ENCODE data around the gene COG3.
A peak's percentile ranks its signal among the peaks of the same experiment; 100 is the strongest.

The COG3 gene

GRCh38 chr13:45447050-45447661 is 17.6 kb upstream of the COG3 start:
- no peak for DNase-seq

GRCh38 chr13:45448965-45449559 is 15.7 kb upstream of the COG3 start:
- no peak for DNase-seq

GRCh38 chr13:45451282-45451681 is 13.5 kb upstream of the COG3 start:
- no peak for DNase-seq

- no peak for DNase-seq
Observed at GRCh38 chr13:45454204-45454603, 10.5 kb upstream of the COG3 start.

- no peak for DNase-seq
Observed at GRCh38 chr13:45456196-45456972, 8.4 kb upstream of the COG3 start.

GRCh38 chr13:45464141-45464686 is 525 bp upstream of the COG3 start:
- DNase-seq = no peak

GRCh38 chr13:45466359-45466758 is 1.6 kb downstream of the COG3 start:
- no peak for DNase-seq

GRCh38 chr13:45468635-45469034 is 3.9 kb downstream of the COG3 start:
- DNase-seq = no peak

- no peak for DNase-seq
Observed at GRCh38 chr13:45472171-45472705, 7.5 kb downstream of the COG3 start.

GRCh38 chr13:45473627-45474026 is 8.9 kb downstream of the COG3 start:
- DNase-seq = peak; percentile 14

GRCh38 chr13:45474584-45475454 is 10.1 kb downstream of the COG3 start:
- no peak for DNase-seq

GRCh38 chr13:45479661-45480060 is 14.9 kb downstream of the COG3 start:
- no peak for DNase-seq

GRCh38 chr13:45481688-45482087 is 16.9 kb downstream of the COG3 start:
- DNase-seq = no peak

GRCh38 chr13:45482571-45483173 is 17.9 kb downstream of the COG3 start:
- no peak for DNase-seq

GRCh38 chr13:45487604-45488003 is 22.9 kb downstream of the COG3 start:
- no peak for DNase-seq

GRCh38 chr13:45490068-45490467 is 25.3 kb downstream of the COG3 start:
- DNase-seq = no peak

GRCh38 chr13:45492538-45492937 is 27.8 kb downstream of the COG3 start:
- DNase-seq = no peak

- no peak for DNase-seq
Observed at GRCh38 chr13:45496942-45497341, 32.2 kb downstream of the COG3 start.

GRCh38 chr13:45500492-45501174 is 35.9 kb downstream of the COG3 start:
- no peak for DNase-seq

- DNase-seq = no peak
Observed at GRCh38 chr13:45501175-45501526, 36.4 kb downstream of the COG3 start.

GRCh38 chr13:45503658-45504057 is 38.9 kb downstream of the COG3 start:
- DNase-seq = no peak

GRCh38 chr13:45506811-45507210 is 42.1 kb downstream of the COG3 start:
- DNase-seq = no peak
